Esophagus muscularis mucosa (tissue), 4 donors: ENCODE measurements around the gene TP63. TPM values are rescaled to one million over a fixed set of nuclear protein-coding genes. Genes with fewer than 3 reads are reported as not detected.
"Not testable (repeated sequence)": the region's sequence is repeated elsewhere in the genome, so short reads cannot be mapped to it uniquely, and the experiment has no call there.

Source experiments
- DNase-seq: peaks from one replicate; pipeline ENCODE4 v3.0.0-alpha.2; 2017; ENCODE audit errors: extremely low spot score
- H3K27ac ChIP-seq, 4 donors: fragments of 200-600 bp; sonication (generic); replicated peaks in 1 of 4; 1 replicate in 3 of 4; 2 replicates in 1 of 4; pipeline ENCODE4 v1.5.1; 2016 to 2019; ENCODE audit warnings: mild to moderate bottlenecking in 1 of 4
- H3K27me3 ChIP-seq, 4 donors: fragments of 200-600 bp; sonication (generic); one replicate each; pipeline versions ENCODE4 v1.5.1 to v1.6.0; 2016 to 2019
- H3K36me3 ChIP-seq, 4 donors: fragments of 200-600 bp; sonication (generic); one replicate each; pipeline ENCODE4 v1.5.1; 2016 to 2019
- H3K4me1 ChIP-seq, 4 donors: fragments of 200-600 bp; sonication (generic); one replicate each; pipeline ENCODE4 v1.5.1; 2016 to 2019
- H3K4me3 ChIP-seq, 4 donors: fragments of 200-600 bp; sonication (generic); 1 replicate in 2 of 4; 2 replicates in 2 of 4; pipeline ENCODE4 v1.5.1; 2016 to 2019; ENCODE audit warnings: mild to moderate bottlenecking in 4 of 4, moderate library complexity in 1 of 4
- H3K9me3 ChIP-seq, 4 donors: fragments of 200-600 bp; sonication (generic); 1 replicate in 3 of 4; 2 replicates in 1 of 4; pipeline ENCODE4 v1.5.1; 2016 to 2019
- CTCF ChIP-seq, 3 experiments: fragments of 200-600 bp in 2 of 3; fragments of 450-650 bp in 1 of 3; sonication (generic) in 2 of 3; IDR thresholded peaks; one replicate each; pipeline ENCODE4 v1.5.1; 2017 to 2019; ENCODE audit warnings: antibody characterized with exemption in 3 of 3, mild to moderate bottlenecking in 2 of 3, moderate library complexity in 1 of 3
- EP300 ChIP-seq: sonication (generic); formaldehyde crosslinking; IDR thresholded peaks from one replicate; pipeline ENCODE4 v1.6.1; 2017; ENCODE audit warnings: antibody characterized with exemption
- POLR2A ChIP-seq: fragments of 450-650 bp; IDR thresholded peaks from one replicate; pipeline ENCODE4 v1.6.1; 2017; ENCODE audit warnings: antibody characterized with exemption, moderate library complexity, mild to moderate bottlenecking, low read depth
- POLR2AphosphoS5 ChIP-seq, 2 donors: sonication (generic); formaldehyde crosslinking; IDR thresholded peaks; one replicate each; pipeline ENCODE4 v1.6.1; 2017; ENCODE audit warnings: antibody characterized with exemption in 2 of 2
- WGBS: methylation state at CpG from one replicate; pipeline ENCODE4 v1.1.5; 2018; 5-methylcytosine and 5-hydroxymethylcytosine counted together
- intact Hi-C: fragments of 100-400 bp; cut with DNase I; formaldehyde crosslinking; loops from one replicate; pipeline ENCODE4 v1.15.1; 2023
- total RNA-seq, 4 donors: library from RNA; depleted of rRNA; stranded (reverse); fragments of >200 nt; gene quantifications; one replicate each; pipeline versions ENCODE4 v1.1.0 to v1.2.1, GENCODE V29; 2016

The TP63 gene
- total RNA-seq, 4 donors from 2014 or later = under 0.01 to 0.34 (median 0.21) TPM

- H3K9me3 ChIP-seq = peaks cover 0 to 13% (median 3%) of the 10 kb centered on the region in 4 donors
- H3K4me1 ChIP-seq = no peaks in the 10 kb centered on the region
- DNase-seq = no peak
- H3K27ac ChIP-seq = no peak overlapping the region
- TF ChIP-seq POLR2AphosphoS5 (IDR thresholded peaks at IDR 0.05) (no peak), EP300 (no peak), POLR2A (no peak), CTCF (IDR thresholded peaks at IDR 0.05) (no peak)
- no peaks in the 10 kb centered on the region for H3K27me3 ChIP-seq
- no peaks in the 10 kb centered on the region for H3K36me3 ChIP-seq
- WGBS = 84% methylated on average over 2 of the region's 2 CpGs
- H3K4me3 ChIP-seq = no peak overlapping the region
- intact Hi-C loops = no loop called here
Measured at GRCh38 chr3:189740156-189740555, 109.0 kb downstream of the TP63 start.

DNA sequence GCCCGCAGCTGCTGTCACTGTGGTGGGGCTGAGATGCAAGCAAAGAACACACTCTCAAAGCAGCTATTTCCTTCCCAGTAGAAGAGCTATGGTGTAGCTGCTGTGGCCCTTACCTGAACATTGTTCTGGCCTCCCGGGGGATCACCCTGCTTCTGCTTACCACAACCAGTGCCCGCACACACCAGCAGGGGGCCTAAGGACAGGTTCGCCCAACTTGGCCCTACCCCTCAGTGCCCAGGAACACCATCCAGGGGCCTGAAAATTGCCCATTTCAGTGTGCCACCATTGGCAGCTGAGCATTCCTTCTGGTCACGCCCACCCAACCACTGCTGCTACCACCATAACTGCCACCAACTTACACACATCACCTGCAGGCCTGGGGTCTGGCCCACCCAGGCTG is 113.0 kb downstream of the TP63 start:
- Histone ChIP-seq H3K4me3 (no peak overlapping the region), H3K27ac (no peak overlapping the region), H3K4me1 (no peaks in the 10 kb centered on the region), H3K9me3 (peaks cover 0 to 26% (median 6%) of the 10 kb centered on the region in 4 donors), H3K27me3 (no peaks in the 10 kb centered on the region), H3K36me3 (no peaks in the 10 kb centered on the region)
- WGBS = 100% methylated on average over 4 of the region's 5 CpGs
- TF ChIP-seq POLR2AphosphoS5 (IDR thresholded peaks at IDR 0.05) (no peak), EP300 (no peak), POLR2A (no peak), CTCF (IDR thresholded peaks at IDR 0.05) (no peak)
- intact Hi-C loops = no loop called here
- DNase-seq = no peak

DNA sequence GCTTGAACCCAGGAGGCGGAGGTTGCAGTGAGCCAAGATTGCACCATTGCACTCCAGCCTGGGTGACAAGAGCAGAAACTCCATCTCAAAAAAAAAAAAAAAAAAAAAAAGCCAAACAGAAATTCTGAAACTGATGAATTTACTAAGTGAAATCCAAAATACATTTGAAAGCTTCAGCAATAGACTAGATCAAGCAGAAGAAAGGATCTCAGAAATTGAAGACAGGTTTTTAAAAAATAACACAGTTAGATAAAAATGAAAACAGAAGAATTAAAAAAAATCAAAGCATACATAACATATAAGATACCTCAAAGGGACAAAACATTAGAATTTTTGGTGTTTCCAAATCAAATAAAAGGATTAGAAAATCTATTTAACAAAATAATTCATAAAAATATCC is 114.4 kb downstream of the TP63 start:
- Histone ChIP-seq H3K4me1 (no peaks in the 10 kb centered on the region), H3K27me3 (no peaks in the 10 kb centered on the region), H3K9me3 (peaks cover 0 to 26% (median 8%) of the 10 kb centered on the region in 4 donors), H3K27ac (no peak overlapping the region), H3K36me3 (no peaks in the 10 kb centered on the region), H3K4me3 (no peak overlapping the region)
- intact Hi-C loops = no loop called here
- DNase-seq = no peak
- no peak for TF ChIP-seq POLR2A
- TF ChIP-seq POLR2AphosphoS5 (IDR thresholded peaks at IDR 0.05) = no peak
- no peak for TF ChIP-seq CTCF (IDR thresholded peaks at IDR 0.05)
- no peak for TF ChIP-seq EP300
- WGBS = 100% methylated on average over 1 of the region's 1 CpG

DNA sequence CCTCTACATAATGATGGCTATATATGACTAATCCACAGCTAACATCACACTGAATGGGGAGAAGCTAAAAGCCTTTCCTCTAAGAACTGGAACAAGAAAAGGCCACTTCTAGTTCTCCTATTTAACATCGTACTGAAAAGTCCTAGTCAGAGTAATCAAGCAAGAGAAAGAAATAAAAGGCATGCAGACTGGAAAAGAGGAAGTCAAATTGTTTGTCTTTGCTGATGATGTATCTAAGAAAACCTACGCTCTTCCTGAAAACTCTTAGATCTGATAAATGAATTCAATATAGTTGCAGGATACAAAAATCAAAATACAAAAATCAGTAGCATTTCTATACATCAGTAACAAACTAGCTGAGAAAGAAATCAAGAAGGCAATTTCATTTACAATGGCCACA is 116.9 kb downstream of the TP63 start:
- H3K4me1 ChIP-seq = no peaks in the 10 kb centered on the region
- H3K27me3 ChIP-seq = no peaks in the 10 kb centered on the region
- H3K36me3 ChIP-seq = no peaks in the 10 kb centered on the region
- no peak overlapping the region for H3K27ac ChIP-seq
- peaks cover 0 to 26% (median 8%) of the 10 kb centered on the region in 4 donors for H3K9me3 ChIP-seq
- no peak overlapping the region for H3K4me3 ChIP-seq
- WGBS = 76% methylated on average over 2 of the region's 2 CpGs
- intact Hi-C loops = no loop called here
- TF ChIP-seq POLR2AphosphoS5 (IDR thresholded peaks at IDR 0.05) (no peak), POLR2A (no peak), CTCF (IDR thresholded peaks at IDR 0.05) (no peak), EP300 (no peak)
- DNase-seq = no peak

DNA sequence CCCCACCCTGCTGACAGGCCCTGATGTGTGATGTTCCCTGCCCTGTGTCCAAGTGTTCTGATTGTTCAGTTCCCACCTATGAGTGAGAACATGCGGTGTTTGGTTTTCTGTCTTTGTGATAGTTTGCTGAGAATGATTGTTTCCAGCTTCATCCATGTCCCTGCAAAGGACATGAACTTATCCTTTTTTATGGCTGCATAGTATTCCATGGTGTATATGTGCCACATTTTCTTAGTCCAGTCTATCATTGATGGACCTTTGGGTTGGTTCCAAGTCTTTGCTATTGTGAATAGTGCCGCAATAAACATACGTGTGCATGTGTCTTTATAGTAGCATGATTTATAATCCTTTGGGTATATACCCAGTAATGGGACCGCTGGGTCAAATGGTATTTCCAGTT is 119.8 kb downstream of the TP63 start:
- intact Hi-C loops = not testable (repeated sequence)

More for the DNA sequence above, 119.8 kb downstream of the TP63 start:
- DNase-seq, H3K4me1 ChIP-seq, H3K9me3 ChIP-seq, H3K36me3 ChIP-seq, H3K27ac ChIP-seq, H3K27me3 ChIP-seq, H3K4me3 ChIP-seq: not testable (repeated sequence)
- 97% methylated on average over 4 of the region's 4 CpGs for WGBS
